HG02973 (cell line): Measurements from ENCODE around the gene DUSP10.

ENCODE experiments used
- ATAC-seq: cut with Tn5 transposase; IDR thresholded peaks from one replicate; pipeline ENCODE4 v1.9.1; 2021; ENCODE audit warnings: moderate library complexity; ENCODE audit not compliant: unreplicated experiment

DUSP10 gene

DNA sequence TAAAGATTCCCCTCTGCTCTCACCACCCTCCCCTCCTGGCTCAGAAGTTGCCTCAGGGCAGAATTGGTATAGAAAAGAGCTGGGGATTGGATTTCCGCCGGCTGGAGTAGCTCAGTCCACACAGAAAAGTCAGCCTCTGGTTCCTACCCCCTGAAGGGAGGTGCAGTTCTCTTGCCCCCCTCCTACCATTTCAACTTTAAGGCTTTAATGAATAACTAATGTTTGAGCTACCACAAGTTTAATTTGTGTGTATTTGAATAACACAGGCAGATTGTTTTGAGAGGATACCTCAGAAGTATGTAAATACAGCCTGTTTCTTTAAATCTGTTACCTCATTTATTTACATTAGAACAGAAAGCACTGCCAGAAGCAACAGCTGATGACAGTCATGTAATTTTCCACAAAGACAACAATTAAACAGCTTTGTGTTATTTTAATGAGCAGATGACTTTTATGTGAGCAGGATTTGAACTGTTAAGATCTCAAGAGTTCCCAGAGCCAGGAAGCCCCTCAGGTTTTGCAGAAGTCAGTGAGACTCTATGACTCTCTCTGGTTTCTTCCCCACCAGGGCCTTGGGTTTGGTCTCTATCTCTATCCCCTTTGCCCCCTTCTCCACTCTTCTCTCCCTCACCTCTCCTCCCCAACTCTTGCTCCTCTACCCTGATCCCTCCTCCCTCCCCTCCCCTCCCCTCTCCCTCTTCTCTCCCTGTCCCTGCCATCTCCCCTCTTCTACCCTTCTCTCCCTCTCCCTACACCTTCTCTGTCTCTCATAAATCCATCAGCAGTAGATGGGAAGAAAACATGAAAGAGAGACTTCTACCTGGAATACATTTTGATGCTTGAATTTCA, 26.3 kb downstream of the DUSP10 start:
- no peak for ATAC-seq

DNA sequence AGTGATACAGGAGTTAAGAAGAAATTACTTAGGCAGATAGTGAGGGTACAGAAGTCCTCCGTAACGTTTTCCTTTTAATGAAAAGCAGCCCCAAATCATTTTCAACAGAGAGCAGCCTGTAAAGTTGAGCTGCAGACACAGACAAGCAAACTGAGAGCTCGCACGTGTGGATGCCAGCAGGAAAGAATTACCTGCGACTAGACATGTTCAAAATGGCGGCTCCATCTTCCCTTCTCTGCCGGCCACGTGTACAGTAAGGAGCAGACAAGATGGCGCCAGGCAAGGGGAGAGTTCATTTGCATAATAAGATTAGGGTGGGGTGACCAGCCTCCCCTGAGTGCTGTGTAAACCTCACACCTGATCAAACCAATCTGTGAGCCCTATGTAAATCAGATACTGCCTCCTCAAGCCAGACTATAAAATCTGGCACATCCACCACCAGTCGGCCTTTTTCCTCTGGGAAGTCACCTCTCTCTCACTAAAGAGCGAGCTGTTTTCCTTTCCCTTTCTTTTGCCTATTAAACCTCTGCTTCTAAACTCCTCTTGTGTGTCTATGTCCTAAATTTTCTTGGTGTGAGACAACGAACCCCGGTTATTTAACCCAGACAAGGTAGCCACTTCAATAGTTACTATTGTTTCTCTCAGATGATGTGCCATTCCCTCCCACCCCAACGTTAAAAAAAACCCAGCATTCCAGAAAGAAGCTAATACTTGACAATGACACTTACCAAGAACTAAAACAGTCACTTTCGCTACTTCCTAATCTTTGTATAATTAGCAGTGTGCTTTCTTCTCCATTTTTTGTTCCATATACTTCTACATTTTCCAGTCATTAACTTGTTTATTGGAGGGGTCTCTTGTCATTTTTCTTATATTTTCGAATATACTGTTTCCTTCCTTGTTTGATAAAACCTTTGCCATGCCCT, 27.4 kb downstream of the DUSP10 start:
- ATAC-seq = no peak

DNA sequence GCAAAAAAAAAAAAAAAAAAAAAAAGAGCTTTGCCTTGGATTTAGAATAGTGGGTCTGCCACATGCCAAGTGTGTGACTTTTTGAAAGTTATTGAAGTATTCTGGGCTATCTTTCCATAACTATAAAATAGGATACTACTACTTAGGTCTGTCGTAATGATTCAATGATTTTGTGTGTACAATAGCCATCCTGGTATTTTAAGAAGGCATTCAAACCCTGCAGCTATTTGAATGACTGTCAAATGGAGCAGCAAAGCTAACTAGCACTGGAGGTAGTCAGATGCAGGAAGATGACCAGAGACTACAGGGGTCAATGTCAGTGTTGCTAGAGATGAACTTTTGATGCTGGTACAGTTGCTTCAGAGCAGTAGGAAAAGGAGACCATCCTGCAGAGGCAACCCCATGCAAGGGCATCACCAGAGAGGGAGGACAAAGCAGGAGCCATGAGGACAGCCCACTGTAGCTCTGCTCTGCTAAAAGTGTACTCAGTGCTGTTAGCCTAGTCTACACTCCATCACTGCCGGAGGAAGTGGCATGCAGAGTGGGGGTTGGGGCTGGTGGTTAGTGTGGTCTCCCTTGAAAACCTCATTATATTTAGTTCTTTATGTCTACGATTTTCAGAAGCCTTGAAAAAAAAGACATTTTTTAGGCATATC, 29.0 kb downstream of the DUSP10 start:
- ATAC-seq = peak; percentile 47

DNA sequence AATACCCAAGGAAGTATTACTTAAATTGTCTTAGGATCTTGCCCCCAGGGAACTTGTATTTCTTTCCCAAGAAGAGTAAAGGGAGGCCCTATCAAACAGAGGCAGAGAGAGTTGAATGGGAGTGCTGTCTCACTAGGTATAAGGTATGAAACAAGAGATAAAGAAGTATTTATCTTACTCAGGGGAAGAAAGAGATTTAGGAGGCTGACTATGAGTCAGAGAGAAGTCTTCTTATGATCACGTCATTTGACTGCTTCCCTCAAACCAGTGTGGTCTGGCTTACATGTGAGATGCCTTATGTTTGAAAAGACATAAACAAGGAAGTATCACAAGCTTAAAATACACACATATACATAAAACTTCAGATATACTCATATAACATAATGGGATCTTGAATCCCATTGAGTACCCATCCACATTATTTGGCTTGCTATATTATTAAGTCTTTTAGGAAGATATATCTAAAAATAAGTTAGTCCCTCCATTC, 29.6 kb downstream of the DUSP10 start:
- ATAC-seq = peak; percentile 45

DNA sequence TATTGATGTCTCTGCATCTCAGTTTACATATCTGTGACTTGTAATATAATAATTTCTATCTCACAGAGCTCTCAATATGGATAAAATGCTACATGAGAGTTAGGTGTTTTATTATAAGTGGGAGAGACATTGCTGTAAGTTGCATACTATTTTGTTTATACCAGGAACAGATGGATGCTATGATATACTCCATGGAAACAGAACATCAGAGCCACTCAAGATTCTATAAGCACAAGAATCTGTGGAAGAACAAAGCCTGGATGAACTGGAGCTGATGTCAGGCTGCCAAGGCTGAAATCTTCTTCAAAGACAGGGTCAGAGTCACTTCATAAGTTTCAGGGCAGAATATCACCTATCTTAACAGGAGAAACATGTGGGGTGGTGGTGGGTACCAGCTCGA, 30.2 kb downstream of the DUSP10 start:
- ATAC-seq = no peak

GRCh38 chr1:221711063-221711577, 30.8 kb downstream of the DUSP10 start:
- ATAC-seq = no peak

- no peak for ATAC-seq
Observed at GRCh38 chr1:221709854-221710253, 32.0 kb downstream of the DUSP10 start.

- peak; percentile 47 for ATAC-seq
Observed at GRCh38 chr1:221708987-221709386, 32.9 kb downstream of the DUSP10 start.

- peak; percentile 66 for ATAC-seq
Observed at GRCh38 chr1:221708076-221708571, 33.8 kb downstream of the DUSP10 start.

DNA sequence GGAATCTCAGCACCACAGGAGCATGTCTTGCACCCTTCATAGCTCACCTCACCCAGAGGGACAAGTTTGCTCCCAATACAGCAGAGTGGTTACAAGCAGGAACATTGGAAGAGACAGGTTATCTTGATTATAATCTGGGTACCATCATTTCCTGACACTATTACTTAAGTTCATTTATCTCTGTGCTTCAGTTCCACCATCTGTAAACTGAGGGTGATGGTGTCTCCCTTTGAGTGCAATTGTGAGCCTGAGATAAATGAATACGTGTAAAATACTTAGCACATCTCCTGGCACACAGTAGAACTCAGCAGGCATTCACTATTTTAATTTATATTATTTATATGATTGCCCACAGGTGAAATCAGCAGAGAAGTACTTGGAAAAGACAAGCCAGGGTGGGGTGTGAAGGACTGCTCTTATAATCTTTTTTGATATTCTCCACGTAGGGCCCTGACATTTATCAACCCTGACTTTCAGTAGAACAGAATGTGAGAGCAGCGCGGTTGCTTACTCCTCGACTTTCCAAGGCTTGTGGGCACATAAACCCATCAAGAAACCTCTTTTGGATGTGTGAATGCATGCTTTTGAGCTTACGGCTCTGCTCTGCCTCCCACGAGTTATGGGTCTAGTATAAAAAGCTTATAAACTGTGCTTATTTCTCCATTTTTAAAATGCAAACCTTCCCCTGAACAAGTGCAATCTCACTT, 34.9 kb downstream of the DUSP10 start:
- no peak for ATAC-seq

- ATAC-seq = no peak
Observed at GRCh38 chr1:221706191-221706590, 35.7 kb downstream of the DUSP10 start.

GRCh38 chr1:221704306-221704705, 37.6 kb downstream of the DUSP10 start:
- no peak for ATAC-seq

GRCh38 chr1:221701570-221702186, 40.2 kb downstream of the DUSP10 start:
- ATAC-seq = no peak

- ATAC-seq = no peak
Observed at GRCh38 chr1:221700948-221701347, 40.9 kb downstream of the DUSP10 start.

- no peak for ATAC-seq
Observed at GRCh38 chr1:221700536-221700935, 41.4 kb downstream of the DUSP10 start.

GRCh38 chr1:221699978-221700519, 41.8 kb downstream of the DUSP10 start:
- no peak for ATAC-seq

DNA sequence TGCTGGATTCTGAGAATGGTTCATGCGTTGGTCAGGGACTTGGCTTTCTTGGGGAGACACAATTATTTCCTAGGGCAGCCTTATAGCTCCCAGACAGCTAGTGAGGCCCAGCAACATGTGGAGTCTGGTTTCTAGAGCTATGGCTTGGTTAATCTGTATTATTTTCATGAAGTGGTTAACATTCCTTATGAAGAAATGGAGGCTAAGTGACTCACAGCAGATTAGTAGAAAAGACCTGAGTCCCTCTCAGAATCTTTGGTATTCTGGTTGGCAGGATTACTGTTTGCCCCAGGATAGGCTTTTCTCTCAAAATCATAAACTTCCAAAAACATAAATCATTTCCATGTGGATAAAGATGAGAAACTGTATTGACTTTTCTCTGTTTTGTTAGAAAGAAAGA, 42.3 kb downstream of the DUSP10 start:
- no peak for ATAC-seq

- ATAC-seq = no peak
Observed at GRCh38 chr1:221698579-221699349, 43.1 kb downstream of the DUSP10 start.
